HG03571 (cell line): ENCODE measurements around the gene CELA3B.
"Not testable (repeated sequence)": the region's sequence is repeated elsewhere in the genome, so short reads cannot be mapped to it uniquely, and the experiment has no call there.

Experiments
- ATAC-seq: cut with Tn5 transposase; IDR thresholded peaks from one replicate; pipeline ENCODE4 v1.9.1; 2021; ENCODE audit not compliant: unreplicated experiment

Gene CELA3B

GRCh38 chr1:21976703-21977239, at the start of gene CELA3B:
TSS of gene CELA3B (plus strand) at chr1:21977022. CDS start at chr1:21977040, 18 bp downstream.
- not testable (repeated sequence) for ATAC-seq

- ATAC-seq = no peak
These were observed 49.1 kb upstream of the CELA3B start for GRCh38 chr1:21927533-21928237.

- ATAC-seq = no peak
These were observed 46.7 kb upstream of the CELA3B start for GRCh38 chr1:21930080-21930571.

- ATAC-seq = no peak
These were observed 46.1 kb upstream of the CELA3B start for GRCh38 chr1:21930629-21931170.

- ATAC-seq = no peak
These were observed 45.4 kb upstream of the CELA3B start for GRCh38 chr1:21931171-21932093.

- ATAC-seq = no peak
These were observed 44.7 kb upstream of the CELA3B start for GRCh38 chr1:21932127-21932526.

- no peak for ATAC-seq
These were observed 43.2 kb upstream of the CELA3B start for GRCh38 chr1:21933397-21934248.

- ATAC-seq = no peak
These were observed 41.4 kb upstream of the CELA3B start for GRCh38 chr1:21935393-21935804.

- no peak for ATAC-seq
These were observed 40.9 kb upstream of the CELA3B start for GRCh38 chr1:21935891-21936365.

- no peak for ATAC-seq
These were observed 40.3 kb upstream of the CELA3B start for GRCh38 chr1:21936366-21937031.

GRCh38 chr1:21937034-21937371, 39.8 kb upstream of the CELA3B start, which contains the start of gene HSPG2:
TSS of gene HSPG2 (minus strand) at chr1:21937310. CDS start at chr1:21937217, 93 bp downstream.
- no peak for ATAC-seq

- no peak for ATAC-seq
These were observed 39.3 kb upstream of the CELA3B start for GRCh38 chr1:21937372-21938121.

GRCh38 chr1:21938732-21939538, 37.9 kb upstream of the CELA3B start:
- no peak for ATAC-seq

GRCh38 chr1:21939650-21940374, 37.0 kb upstream of the CELA3B start:
- no peak for ATAC-seq

- ATAC-seq = no peak
These were observed 36.3 kb upstream of the CELA3B start for GRCh38 chr1:21940492-21940891.

GRCh38 chr1:21941370-21941769, 35.5 kb upstream of the CELA3B start:
- no peak for ATAC-seq

GRCh38 chr1:21942464-21942863, 34.4 kb upstream of the CELA3B start:
- no peak for ATAC-seq
